ENCODE data around the gene CMKLR1.

CMKLR1 gene

DNA sequence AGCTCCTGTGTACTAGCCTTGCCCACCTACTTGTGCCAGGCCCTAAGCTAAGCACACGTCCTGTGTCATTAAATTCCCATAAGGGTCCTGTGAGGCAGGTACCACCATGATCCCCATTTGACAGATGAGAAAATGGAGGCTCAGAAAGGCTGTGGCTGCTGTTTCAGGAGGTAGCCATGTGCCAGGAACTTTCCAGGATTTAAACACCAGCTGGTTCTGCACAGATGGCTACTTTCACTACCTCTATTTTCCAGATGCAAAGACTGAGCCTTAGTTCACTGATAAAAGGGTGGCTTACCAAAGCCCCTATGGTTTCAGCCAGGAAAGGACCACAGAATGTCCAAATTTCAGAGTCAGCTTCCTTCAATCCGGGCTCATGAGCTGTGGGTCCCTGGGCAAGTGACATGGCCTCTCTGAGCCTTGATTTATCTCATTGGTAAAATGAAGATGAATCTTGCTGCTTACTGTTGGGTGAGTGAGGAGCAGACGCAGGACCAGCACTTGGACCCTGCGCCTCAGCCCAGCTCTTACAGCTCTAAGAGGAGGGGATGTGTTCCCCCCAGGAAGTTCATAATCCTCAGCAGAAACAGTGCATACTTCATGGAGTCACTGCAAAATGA lies 23.5 kb downstream of the CMKLR1 start:
- DNase-seq: no peak

GRCh38 chr12:108313606-108314351 lies 25.3 kb downstream of the CMKLR1 start:
- no peak for DNase-seq

- no peak for DNase-seq
These were observed 25.9 kb downstream of the CMKLR1 start for GRCh38 chr12:108313241-108313605.

GRCh38 chr12:108312693-108313189 lies 26.4 kb downstream of the CMKLR1 start:
- DNase-seq: no peak

DNA sequence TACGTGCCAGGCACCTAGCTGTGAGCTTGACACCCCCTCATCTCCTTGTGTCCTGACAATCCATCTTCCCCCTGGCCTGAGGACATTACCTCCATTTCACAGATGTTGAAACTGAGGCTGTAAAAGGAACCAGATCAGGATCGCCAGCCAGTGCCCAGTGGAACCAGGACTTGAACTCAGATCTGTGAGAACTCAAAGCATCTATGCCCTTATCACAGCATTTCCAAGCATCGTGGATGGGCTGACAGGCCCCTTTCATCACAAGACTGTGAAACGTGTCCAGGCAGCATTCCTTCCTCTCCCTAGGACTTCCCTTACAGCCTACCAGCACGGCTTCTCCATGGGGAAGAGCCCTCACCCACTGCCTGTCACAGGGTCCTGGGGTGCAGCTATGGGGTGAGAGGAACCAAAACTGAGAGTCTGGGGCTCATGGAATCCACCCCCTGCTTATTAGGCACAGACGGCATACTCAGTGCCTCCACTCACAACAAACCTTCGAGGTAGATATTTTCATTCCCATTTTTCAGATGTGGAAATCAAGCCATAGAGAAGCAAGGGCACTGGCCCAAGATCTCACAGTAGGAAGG lies 26.9 kb downstream of the CMKLR1 start:
- no peak for DNase-seq

DNA sequence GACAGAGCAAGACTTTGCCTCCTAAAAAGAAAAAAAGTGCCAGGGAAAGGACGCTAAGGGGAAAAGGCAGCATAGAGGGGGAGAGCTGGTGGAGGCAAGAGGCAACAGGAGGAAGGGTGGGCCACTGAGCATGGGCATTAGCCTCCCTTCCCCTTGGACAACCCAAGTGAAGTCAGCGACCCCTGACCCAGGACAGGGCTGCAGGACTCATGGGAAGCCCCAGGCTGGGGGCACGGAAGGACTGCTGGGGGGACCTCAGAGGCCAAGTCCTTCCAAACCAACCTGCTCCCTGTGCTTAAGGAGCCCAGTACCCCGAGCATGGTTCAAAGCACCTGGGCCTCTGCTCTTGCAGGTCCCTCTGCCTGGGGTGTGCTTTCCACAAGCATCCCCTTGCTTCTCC lies 27.5 kb downstream of the CMKLR1 start:
- DNase-seq: no peak

DNA sequence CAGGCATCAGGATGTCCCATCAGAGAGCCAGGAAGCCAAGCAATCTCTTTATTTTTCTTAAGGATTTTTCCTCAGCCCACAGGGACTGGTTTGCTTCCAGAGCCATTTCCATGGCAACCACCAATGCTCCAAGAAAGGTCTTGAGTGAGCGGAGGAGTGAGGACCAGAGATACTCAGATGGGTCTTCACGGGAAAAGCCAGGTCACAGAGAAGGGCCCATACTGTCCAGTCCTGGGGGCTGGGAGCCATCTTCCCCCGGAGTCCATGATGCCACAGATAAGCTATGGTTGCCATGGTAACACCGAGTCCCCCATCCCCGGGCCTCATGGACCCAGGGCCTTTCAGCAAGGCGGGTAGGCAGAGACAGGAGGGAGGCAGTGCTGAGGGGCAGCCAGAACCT lies 28.6 kb downstream of the CMKLR1 start:
- no peak for DNase-seq

DNA sequence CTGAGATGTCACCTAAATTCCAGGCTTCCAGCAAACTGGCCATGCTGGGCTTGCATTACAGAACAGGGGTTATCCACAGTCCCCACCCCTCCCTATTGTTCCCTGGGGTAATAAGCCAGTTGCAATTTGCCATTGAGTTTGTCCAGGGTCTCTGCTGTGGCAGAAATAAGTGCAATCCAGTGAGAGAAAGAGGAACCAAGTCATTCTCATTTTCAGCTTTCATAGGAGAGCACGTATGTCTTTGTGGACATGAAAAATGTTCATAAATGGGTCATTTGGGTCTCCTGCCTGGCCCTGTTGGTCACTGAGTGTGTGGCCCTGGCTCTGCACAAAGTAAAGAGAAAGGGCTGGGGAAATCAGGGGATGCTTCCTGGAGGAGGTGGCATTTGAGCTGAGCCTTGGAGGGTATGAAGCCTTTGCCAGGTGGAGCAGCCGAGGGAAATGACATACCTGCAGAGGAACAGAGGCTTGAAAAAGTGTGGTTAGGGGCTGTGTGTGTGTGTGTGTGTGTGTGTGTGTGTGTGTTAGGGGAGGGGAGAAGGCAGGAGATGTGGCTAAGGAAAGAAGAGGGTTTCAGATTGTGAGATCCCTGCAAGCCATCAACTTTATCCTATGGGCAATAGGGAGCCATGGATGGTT lies 29.3 kb downstream of the CMKLR1 start:
- no peak for DNase-seq

DNA sequence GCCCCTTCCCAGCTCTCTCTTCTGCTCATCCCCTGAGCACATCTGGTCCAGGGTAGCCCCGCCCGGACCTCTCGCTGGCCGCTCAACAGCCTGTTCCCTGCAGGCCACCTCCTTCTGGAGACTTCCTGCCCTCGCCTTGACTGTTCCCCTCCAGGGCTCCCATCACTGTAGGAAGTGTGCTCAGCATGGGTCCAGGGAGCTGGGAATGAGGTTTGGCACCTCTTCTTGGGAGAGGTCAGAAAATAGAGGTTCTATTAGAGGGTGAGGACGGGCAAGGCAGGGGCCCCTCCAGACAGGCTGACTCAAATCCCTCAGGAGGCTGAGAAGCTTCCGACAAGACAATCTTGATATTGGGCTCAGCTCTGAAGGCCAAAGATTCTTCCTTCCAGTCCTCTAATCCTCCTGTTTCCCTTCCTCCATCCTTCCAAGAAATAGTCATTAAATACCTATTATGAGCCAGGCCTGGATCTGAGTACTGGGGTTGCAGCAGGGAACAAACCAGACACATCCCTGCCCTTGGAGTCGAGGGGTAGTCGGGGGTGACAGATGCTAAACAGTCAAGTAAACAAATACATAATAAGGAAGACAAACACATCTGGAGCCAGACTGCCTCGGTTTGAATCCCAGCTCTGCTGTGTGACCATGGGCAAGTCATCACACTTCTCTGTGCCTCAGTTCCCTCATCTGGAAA lies 30.6 kb downstream of the CMKLR1 start:
- no peak for DNase-seq

GRCh38 chr12:108307006-108307405 lies 32.1 kb downstream of the CMKLR1 start:
- DNase-seq: no peak

DNA sequence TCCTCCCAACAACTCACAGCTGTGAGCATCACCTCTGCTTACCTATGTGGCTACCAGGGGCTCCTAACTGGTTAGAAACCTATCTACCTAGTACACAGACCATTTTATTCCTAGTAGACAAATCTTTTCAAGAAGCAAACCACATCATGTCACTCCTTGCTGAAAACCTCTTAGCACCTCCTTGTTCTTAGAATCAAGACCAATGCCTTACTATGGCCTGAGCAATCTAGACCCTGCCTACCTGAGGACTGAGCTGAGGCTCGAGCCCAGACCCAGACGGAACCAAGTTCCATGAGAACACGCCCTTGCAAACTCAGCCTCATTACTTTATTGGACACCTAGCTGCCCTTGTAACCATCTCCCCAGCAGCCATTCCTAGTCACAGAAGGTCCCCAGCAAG lies 32.6 kb downstream of the CMKLR1 start:
- no peak for DNase-seq

- no peak for DNase-seq
These were observed 33.1 kb downstream of the CMKLR1 start for GRCh38 chr12:108305991-108306501.

DNA sequence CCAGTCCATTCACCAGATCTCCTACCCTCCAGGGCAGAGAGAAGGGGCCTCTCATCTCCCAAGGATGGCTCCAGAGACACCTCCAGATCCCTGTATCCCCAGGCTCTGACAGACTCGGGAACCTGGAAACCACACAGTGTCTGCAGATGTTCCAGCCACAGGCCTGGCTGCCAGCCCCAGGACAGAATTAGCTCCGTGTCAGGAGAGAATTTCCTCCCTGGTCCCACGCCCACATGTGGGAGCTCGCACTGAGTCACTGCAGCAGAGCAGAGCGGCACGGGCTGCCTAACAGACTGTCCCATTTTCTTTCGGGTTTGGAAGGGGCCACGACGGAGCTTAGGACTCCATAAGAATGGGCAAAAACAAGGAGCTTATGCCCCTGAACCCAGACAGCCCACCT lies 33.6 kb downstream of the CMKLR1 start:
- DNase-seq: no peak

GRCh38 chr12:108304633-108305032 lies 34.5 kb downstream of the CMKLR1 start:
- DNase-seq: no peak

DNA sequence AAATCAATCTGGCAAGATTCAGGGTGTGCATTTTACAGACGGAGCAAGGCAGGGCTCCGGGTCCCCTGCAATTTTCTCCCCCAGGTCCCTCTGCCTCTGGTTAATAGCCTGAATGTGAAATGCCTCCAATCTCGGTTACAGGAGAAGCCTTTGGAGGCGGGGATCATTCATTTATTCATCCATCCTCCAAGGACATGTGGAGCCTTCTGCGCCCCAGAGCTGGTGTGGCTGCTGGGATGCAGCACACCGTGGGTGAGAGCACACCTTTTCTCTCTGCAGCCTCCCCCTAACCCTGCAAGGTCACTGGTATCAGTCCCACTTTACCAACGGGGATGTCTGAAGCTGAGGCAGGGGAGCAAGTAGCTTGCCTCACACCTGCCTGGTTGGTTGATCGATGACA lies 35.4 kb downstream of the CMKLR1 start:
- DNase-seq: no peak

DNA sequence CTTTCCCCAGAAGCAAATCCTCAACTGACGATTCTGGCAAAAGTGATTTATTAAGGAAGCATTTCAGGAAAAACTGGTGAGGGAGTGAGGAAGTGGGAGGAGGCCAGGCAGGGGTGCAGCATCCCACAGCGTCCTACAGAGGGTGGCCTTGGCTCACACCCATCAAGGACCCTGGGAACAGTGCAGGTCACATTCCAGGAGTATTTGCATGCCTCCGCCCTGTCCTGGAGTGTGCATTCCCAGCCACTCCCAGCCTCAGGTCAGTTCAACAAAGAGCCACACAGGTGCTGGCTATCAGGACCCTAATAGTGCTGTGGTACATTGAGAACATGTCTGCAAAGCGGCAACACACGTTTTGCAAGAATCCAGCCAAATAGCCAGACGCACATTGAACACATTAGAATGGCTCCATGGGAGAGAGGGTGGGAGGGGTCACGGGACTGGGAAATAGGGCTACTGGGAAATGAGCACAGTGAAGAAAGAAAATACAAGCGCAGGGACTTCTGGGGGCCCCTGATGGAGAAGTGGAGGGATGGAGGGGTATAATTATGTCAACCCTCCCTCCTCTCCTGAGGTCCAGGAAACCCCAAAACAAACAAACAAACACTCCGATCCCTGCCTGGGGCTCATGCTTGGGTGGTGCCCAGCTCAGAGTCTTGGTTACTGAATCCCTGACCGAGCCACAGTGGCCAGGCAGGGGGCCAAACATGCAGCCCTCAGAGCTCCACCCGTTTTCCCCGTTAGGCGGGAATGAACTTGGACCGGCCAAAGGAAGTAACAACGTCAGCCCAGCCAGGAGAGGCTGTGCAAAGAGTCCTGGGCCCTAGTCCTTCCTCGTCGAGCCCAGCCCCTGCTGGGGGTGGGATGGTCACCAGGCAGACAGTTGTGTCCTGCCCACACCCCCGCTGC lies 36.5 kb downstream of the CMKLR1 start:
- DNase-seq: no peak

- no peak for DNase-seq
These were observed 37.1 kb downstream of the CMKLR1 start for GRCh38 chr12:108302016-108302402.

GRCh38 chr12:108301346-108301745 lies 37.8 kb downstream of the CMKLR1 start:
- no peak for DNase-seq

- DNase-seq: no peak
These were observed 39.0 kb downstream of the CMKLR1 start for GRCh38 chr12:108299980-108300696.

DNA sequence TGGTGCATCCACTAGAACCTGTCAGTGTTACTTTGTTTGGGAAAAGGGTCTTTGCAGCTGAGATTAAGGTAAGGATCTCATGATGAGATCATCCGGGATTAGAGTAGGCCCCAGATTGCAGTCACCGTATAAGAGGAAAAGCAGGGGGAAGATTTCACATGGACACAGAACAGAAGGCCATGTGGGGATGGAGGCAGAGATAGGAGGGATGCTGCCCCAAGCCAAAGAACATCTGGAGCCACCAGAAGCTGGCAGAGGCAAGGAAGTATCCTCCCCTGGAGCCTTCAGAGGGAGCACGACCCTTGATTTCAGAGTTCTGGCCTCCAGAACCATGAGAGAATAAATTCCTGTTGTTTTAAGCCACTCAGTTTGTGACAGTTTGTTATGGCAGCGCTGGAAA lies 39.6 kb downstream of the CMKLR1 start:
- DNase-seq: no peak

DNA sequence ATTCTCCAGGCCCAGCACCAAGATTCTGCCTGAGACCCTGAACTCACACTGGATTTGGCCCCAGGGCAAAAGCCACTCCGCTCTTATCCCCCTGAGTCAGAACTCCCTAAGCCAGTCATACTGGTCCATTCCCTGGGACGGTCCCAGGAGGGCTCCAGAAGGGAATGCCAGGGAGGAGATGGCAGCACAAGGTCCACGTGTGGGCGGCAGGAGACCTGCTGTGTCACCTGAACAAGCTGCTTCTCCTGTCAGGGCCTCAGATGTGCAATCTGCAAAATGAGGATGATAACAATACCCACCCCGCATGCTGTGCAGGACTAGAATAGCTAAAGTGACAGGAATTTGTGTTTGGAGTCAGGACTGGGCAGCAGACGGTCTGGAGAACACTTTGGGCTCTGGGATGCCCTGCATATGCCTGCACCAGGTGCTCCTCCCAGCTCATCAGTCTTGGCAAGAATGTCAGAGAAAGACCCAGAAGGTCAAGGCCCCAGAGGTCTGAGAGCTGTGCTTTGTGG lies 40.3 kb downstream of the CMKLR1 start:
- DNase-seq: no peak

Data from NCI-H1694 (cell line).